Measurements from ENCODE around the gene PDIA2. TPM values are rescaled to one million over a fixed set of nuclear protein-coding genes. Genes with fewer than 3 reads are reported as not detected.

The PDIA2 gene
- polyA plus RNA-seq, 1 of the 3 experiments (the other 2 are of a cell fraction), result 1.7 TPM

- no peaks in the 10 kb centered on the region for H3K9me2 ChIP-seq
- 95% methylated on average over 17 of the region's 20 CpGs for WGBS (ENCODE audit: low lambda C conversion rate)
- no peaks in the 10 kb centered on the region for H3K27me3 ChIP-seq (ENCODE audit: insufficient read depth)
- H4K20me1 ChIP-seq (ENCODE audit: insufficient read depth), result no peaks in the 10 kb centered on the region
- ChIA-PET POLR2A (interaction anchor here (0.6 to 1.4 kb wide), 2 partner anchors 41 to 378 kb away, joined by 3 to 6 read pairs; no protein-coding TSS in a partner anchor), CTCF (interaction anchor here (1.1 to 1.9 kb wide), 2 partner anchors 85 to 96 kb away, joined by 5 to 6 read pairs; partner anchors contain the start of gene HBQ1)
- no peaks in the 10 kb centered on the region for H3K79me2 ChIP-seq (ENCODE audit: insufficient read depth)
- no peaks in the 10 kb centered on the region for H3K36me3 ChIP-seq (replicated peaks in 1 of 2; ENCODE audit: control insufficient read depth in 1 of 2, insufficient read depth in 2 of 2, low read length in 1 of 2)
- H3K4me3 ChIP-seq (ENCODE audit: low read depth in 2 of 2, low read length in 1 of 2), result no peak overlapping the region
- H3K27ac ChIP-seq (ENCODE audit: low read depth in 2 of 2, low read length in 1 of 2), result no peak overlapping the region
- TF ChIP-seq MEF2A (IDR thresholded peaks at IDR 0.05; ENCODE audit: borderline replicate concordance, low read depth) (no peak), PBX3 (IDR thresholded peaks at IDR 0.05) (no peak), FOXJ3 (CRISPR knock-in tag; IDR thresholded peaks at IDR 0.05) (no peak)
- TF ChIP-seq, protein P1, sequence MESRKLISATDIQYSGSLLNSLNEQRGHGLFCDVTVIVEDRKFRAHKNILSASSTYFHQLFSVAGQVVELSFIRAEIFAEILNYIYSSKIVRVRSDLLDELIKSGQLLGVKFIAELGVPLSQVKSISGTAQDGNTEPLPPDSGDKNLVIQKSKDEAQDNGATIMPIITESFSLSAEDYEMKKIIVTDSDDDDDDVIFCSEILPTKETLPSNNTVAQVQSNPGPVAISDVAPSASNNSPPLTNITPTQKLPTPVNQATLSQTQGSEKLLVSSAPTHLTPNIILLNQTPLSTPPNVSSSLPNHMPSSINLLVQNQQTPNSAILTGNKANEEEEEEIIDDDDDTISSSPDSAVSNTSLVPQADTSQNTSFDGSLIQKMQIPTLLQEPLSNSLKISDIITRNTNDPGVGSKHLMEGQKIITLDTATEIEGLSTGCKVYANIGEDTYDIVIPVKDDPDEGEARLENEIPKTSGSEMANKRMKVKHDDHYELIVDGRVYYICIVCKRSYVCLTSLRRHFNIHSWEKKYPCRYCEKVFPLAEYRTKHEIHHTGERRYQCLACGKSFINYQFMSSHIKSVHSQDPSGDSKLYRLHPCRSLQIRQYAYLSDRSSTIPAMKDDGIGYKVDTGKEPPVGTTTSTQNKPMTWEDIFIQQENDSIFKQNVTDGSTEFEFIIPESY (IDR thresholded peaks at IDR 0.05; ENCODE audit: borderline replicate concordance, low read depth), result no peak
- H2AFZ ChIP-seq (ENCODE audit: low read depth), result no peak overlapping the region
- no peak overlapping the region for H3K9ac ChIP-seq
- H3K9me3 ChIP-seq, result no peaks in the 10 kb centered on the region
- H3K4me2 ChIP-seq, result 0 out of 2 replicates have a peak overlapping the region, but pooled peaks have one; percentile 44
- peaks cover 0 to 13% of the 10 kb centered on the region in 2 experiments; a peak in 1 of 4 replicates for H3K4me1 ChIP-seq (ENCODE audit: control insufficient read depth in 1 of 2, insufficient read depth in 2 of 2, low read depth in 1 of 2, low read length in 1 of 2)
- peaks cover 3% of the 10 kb centered on the region for H3F3A ChIP-seq (replicated peaks; ENCODE audit: insufficient read depth)
- no peak for DNase-seq
These were observed 6.4 kb upstream of the PDIA2 start for GRCh38 chr16:276426-277077.

DNA sequence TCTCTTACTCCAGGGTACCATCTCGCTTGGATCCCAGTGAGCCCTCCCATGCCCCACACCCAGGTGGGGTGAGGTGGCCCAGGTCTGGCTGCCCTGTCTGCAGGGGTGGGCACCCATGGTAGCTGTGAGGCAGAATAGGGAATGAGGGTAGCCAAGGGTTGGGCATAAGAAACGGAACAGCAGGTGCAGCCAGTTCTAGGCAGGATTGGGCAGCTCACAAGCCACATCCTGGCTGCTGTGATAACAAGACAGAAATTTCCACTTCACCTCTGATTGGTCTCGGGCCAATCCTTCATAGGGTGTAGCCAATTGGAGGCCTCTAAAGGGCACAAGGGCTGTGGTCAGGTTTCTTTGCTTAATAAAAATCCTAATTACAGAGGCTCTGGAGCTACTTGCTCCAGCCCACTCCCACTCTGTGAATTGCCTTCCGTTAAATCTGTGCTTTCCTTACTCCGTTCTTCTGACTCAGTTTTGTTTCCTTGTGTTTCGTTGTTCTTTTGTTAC lies 4.0 kb upstream of the PDIA2 start:
- Histone ChIP-seq H3K79me2 (ENCODE audit: insufficient read depth) (no peaks in the 10 kb centered on the region), H3K4me3 (ENCODE audit: low read depth in 2 of 2, low read length in 1 of 2) (no peak overlapping the region), H3K4me1 (ENCODE audit: control insufficient read depth in 1 of 2, insufficient read depth in 2 of 2, low read depth in 1 of 2, low read length in 1 of 2) (peaks cover 0 to 13% of the 10 kb centered on the region in 2 experiments; a peak in 1 of 4 replicates), H3K9ac (no peak overlapping the region), H3K27ac (ENCODE audit: low read depth in 2 of 2, low read length in 1 of 2) (no peak overlapping the region), H3K9me2 (no peaks in the 10 kb centered on the region), H3K36me3 (replicated peaks in 1 of 2; ENCODE audit: control insufficient read depth in 1 of 2, insufficient read depth in 2 of 2, low read length in 1 of 2) (no peaks in the 10 kb centered on the region), H3K4me2 (no peak overlapping the region), H2AFZ (ENCODE audit: low read depth) (no peak overlapping the region), H3K27me3 (ENCODE audit: insufficient read depth) (no peaks in the 10 kb centered on the region), H4K20me1 (ENCODE audit: insufficient read depth) (no peaks in the 10 kb centered on the region), H3F3A (replicated peaks; ENCODE audit: insufficient read depth) (peaks cover 3% of the 10 kb centered on the region), H3K9me3 (no peaks in the 10 kb centered on the region)
- TF ChIP-seq, protein P2, sequence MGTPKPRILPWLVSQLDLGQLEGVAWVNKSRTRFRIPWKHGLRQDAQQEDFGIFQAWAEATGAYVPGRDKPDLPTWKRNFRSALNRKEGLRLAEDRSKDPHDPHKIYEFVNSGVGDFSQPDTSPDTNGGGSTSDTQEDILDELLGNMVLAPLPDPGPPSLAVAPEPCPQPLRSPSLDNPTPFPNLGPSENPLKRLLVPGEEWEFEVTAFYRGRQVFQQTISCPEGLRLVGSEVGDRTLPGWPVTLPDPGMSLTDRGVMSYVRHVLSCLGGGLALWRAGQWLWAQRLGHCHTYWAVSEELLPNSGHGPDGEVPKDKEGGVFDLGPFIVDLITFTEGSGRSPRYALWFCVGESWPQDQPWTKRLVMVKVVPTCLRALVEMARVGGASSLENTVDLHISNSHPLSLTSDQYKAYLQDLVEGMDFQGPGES (IDR thresholded peaks at IDR 0.05; ENCODE audit: low read depth, low read length), result no peak
- TF ChIP-seq RXRA (IDR thresholded peaks at IDR 0.05; ENCODE audit: borderline replicate concordance, low read depth), result no peak
- no peak for TF ChIP-seq SIN3A (IDR thresholded peaks at IDR 0.05; ENCODE audit: borderline replicate concordance, low read depth, low read length)
- no peak for TF ChIP-seq CTCF (IDR thresholded peaks at IDR 0.05)
- no peak for TF ChIP-seq RAD21 (IDR thresholded peaks at IDR 0.05; ENCODE audit: low read length)
- TF ChIP-seq PBX3 (IDR thresholded peaks at IDR 0.05), result peak; percentile 81
- POLR2A ChIA-PET, result no interaction called here
- CTCF ChIA-PET, result interaction anchor here (0.8 to 1.5 kb wide), 5 partner anchors 8 to 83 kb away, joined by 3 to 5 read pairs (median 3); partner anchors contain the start of gene AXIN1
- DNase-seq, result no peak
- 79% methylated on average over 5 of the region's 6 CpGs for WGBS (ENCODE audit: low lambda C conversion rate)
